Skeletal muscle cell (primary cell): ENCODE measurements around the gene MRPS26.
A peak's percentile ranks its signal among the peaks of the same experiment; 100 is the strongest.
"Not testable (repeated sequence)": the region's sequence is repeated elsewhere in the genome, so short reads cannot be mapped to it uniquely, and the experiment has no call there.

Experiments used
- DNase-seq: peaks from one replicate; pipeline ENCODE4 v3.0.0-alpha.2; 2010; ENCODE audit warnings: low read depth
- H3K4me3 ChIP-seq: 2 replicates; pipeline ENCODE4 v1.5.1; 2011; ENCODE audit warnings: low read depth, mild to moderate bottlenecking, control low read depth, low read length, moderate library complexity

Gene MRPS26

GRCh38 chr20:3045816-3046676, at the start of gene MRPS26:
MRPS26 (plus strand) TSS chr20:3046052; CDS start chr20:3046069, 17 bp downstream.
- peak; percentile 53 for DNase-seq
- H3K4me3 ChIP-seq, result peak within 1 kb of the TSS; percentile 82

- DNase-seq, result no peak
- H3K4me3 ChIP-seq, result no peak overlapping the region
These were observed 47.1 kb upstream of the MRPS26 start for GRCh38 chr20:2998728-2999127.

GRCh38 chr20:3000852-3001523, 44.9 kb upstream of the MRPS26 start:
- no peak overlapping the region for H3K4me3 ChIP-seq
- peak; percentile 26 for DNase-seq

- DNase-seq, result no peak
- H3K4me3 ChIP-seq, result no peak overlapping the region
These were observed 42.4 kb upstream of the MRPS26 start for GRCh38 chr20:3003416-3003815.

GRCh38 chr20:3010985-3011723, 34.7 kb upstream of the MRPS26 start:
- no peak overlapping the region for H3K4me3 ChIP-seq
- no peak for DNase-seq

GRCh38 chr20:3011752-3012151, 34.1 kb upstream of the MRPS26 start:
- no peak for DNase-seq
- H3K4me3 ChIP-seq, result no peak overlapping the region

- no peak for DNase-seq
- H3K4me3 ChIP-seq, result no peak overlapping the region
These were observed 32.1 kb upstream of the MRPS26 start for GRCh38 chr20:3013771-3014170.

- DNase-seq, result no peak
These were observed 31.7 kb upstream of the MRPS26 start for GRCh38 chr20:3014179-3014578.

GRCh38 chr20:3014662-3015061, 31.2 kb upstream of the MRPS26 start:
- H3K4me3 ChIP-seq, result no peak overlapping the region
- no peak for DNase-seq

More at GRCh38 chr20:3014179-3014578, 31.7 kb upstream of the MRPS26 start:
- no peak overlapping the region for H3K4me3 ChIP-seq

GRCh38 chr20:3015302-3015701, 30.6 kb upstream of the MRPS26 start:
- not testable (repeated sequence) for DNase-seq, H3K4me3 ChIP-seq

GRCh38 chr20:3021327-3021726, 24.5 kb upstream of the MRPS26 start:
- no peak overlapping the region for H3K4me3 ChIP-seq
- DNase-seq, result no peak

- no peak overlapping the region for H3K4me3 ChIP-seq
- no peak for DNase-seq
These were observed 24.1 kb upstream of the MRPS26 start for GRCh38 chr20:3021777-3022176.

GRCh38 chr20:3022559-3023490, 23.0 kb upstream of the MRPS26 start:
- not testable (repeated sequence) for H3K4me3 ChIP-seq, DNase-seq

GRCh38 chr20:3027987-3028386, 17.9 kb upstream of the MRPS26 start:
- H3K4me3 ChIP-seq, result no peak overlapping the region
- no peak for DNase-seq

- H3K4me3 ChIP-seq, result no peak overlapping the region
- DNase-seq, result no peak
These were observed 14.2 kb upstream of the MRPS26 start for GRCh38 chr20:3031524-3032147.

- H3K4me3 ChIP-seq, result no peak overlapping the region
- DNase-seq, result no peak
These were observed 13.2 kb upstream of the MRPS26 start for GRCh38 chr20:3032624-3033023.

- DNase-seq, result no peak
- no peak overlapping the region for H3K4me3 ChIP-seq
These were observed 8.2 kb upstream of the MRPS26 start for GRCh38 chr20:3037654-3038053.

GRCh38 chr20:3038454-3038853, 7.4 kb upstream of the MRPS26 start:
- no peak for DNase-seq
- no peak overlapping the region for H3K4me3 ChIP-seq

GRCh38 chr20:3039426-3039825, 6.4 kb upstream of the MRPS26 start:
- no peak for DNase-seq
- H3K4me3 ChIP-seq, result no peak overlapping the region
